GM12878 (cell line): ENCODE measurements around the gene ADAMTS18. TPM values are rescaled to one million over a fixed set of nuclear protein-coding genes. Genes with fewer than 3 reads are reported as not detected.

Experiments
- ATAC-seq: fragments of 200-7000 bp; cut with Tn5 transposase; 3 replicates; pipeline ENCODE4 v1.9.1; 2020; ENCODE audit warnings: mild to moderate bottlenecking, moderate library complexity
- BruUV-seq: library from RNA; stranded (reverse); fragments of 400-500 nt; replicated peaks from 2 replicates; lab custom pipeline; 2021; lab: Mats Ljungman, UMichigan
- CTCF ChIA-PET: fragments of 300-600 bp; sonication (Branson Sonifier 250); formaldehyde crosslinking; extraction: SDS; loops from one replicate; lab custom pipeline; 2021; ENCODE audit warnings: inconsistent platforms; lab: Yijun Ruan, JAX
- POLR2A ChIA-PET: fragments of 350-600 bp; formaldehyde crosslinking; extraction: SDS; loops from one replicate; lab custom pipeline; 2021; ENCODE audit warnings: inconsistent platforms; lab: Charles Lee
- RAD21 ChIA-PET: fragments of 300-600 bp; sonication (Branson Sonifier 250); formaldehyde crosslinking; loops from one replicate; lab custom pipeline; 2023; ENCODE audit warnings: antibody characterized with exemption; ENCODE audit not compliant: unreplicated experiment; lab: Charles Lee
- SMC1A ChIA-PET: fragments of 300-600 bp; sonication (Branson Sonifier 250); formaldehyde crosslinking; loops from one replicate; lab custom pipeline; 2023; ENCODE audit not compliant: unreplicated experiment, uncharacterized antibody; lab: Charles Lee
- DNase-seq: peaks from one replicate; pipeline ENCODE4 v3.0.0-alpha.2; 2011; ENCODE audit warnings: low read depth, low spot score
- FAIRE-seq: peaks from 3 replicates; lab custom pipeline; 2011; peaks lifted over from hg19 to GRCh38; lab: Jason Lieb, UNC
- H2AFZ ChIP-seq: 2 replicates; pipeline ENCODE4 v1.6.0; 2011; ENCODE audit warnings: low read depth, low read length, control low read depth; ENCODE audit not compliant: control insufficient read depth
- H3K27ac ChIP-seq: 2 replicates; pipeline ENCODE4 v1.5.1; 2011; ENCODE audit warnings: control low read depth; ENCODE audit not compliant: control insufficient read depth, insufficient read depth
- H3K27me3 ChIP-seq, 2 experiments: replicated peaks in 1 of 2; 2 replicates each; pipeline versions ENCODE4 v1.6.0 to v1.6.1; 2011; ENCODE audit warnings: low read length in 1 of 2; ENCODE audit not compliant: control insufficient read depth in 2 of 2, insufficient read depth in 2 of 2
- H3K36me3 ChIP-seq, 2 experiments: 2 replicates each; pipeline ENCODE4 v1.5.1; 2011; ENCODE audit warnings: low read length in 1 of 2; ENCODE audit not compliant: control insufficient read depth in 2 of 2, insufficient read depth in 2 of 2
- H3K4me1 ChIP-seq: 2 replicates; pipeline ENCODE4 v1.6.1; 2011; ENCODE audit warnings: mild to moderate bottlenecking, low read length, moderate library complexity, mixed read lengths; ENCODE audit not compliant: control insufficient read depth, insufficient read depth
- H3K4me2 ChIP-seq: 2 replicates; pipeline ENCODE4 v1.6.0; 2011; ENCODE audit warnings: control low read depth; ENCODE audit not compliant: control insufficient read depth, insufficient read depth
- H3K4me3 ChIP-seq: fragments of 200-600 bp; sonication (generic); 2 replicates; pipeline ENCODE4 v1.5.1; 2016
- H3K79me2 ChIP-seq: 2 replicates; pipeline ENCODE4 v1.6.0; 2011; ENCODE audit warnings: low read length; ENCODE audit not compliant: control insufficient read depth, insufficient read depth
- H3K9ac ChIP-seq: 2 replicates; pipeline ENCODE4 v1.8.0; 2011; ENCODE audit warnings: low read length, control low read depth, mixed read lengths; ENCODE audit not compliant: control insufficient read depth, insufficient read depth
- H3K9me3 ChIP-seq: replicated peaks from 3 replicates; pipeline ENCODE4 v1.5.1; 2011; ENCODE audit warnings: mild to moderate bottlenecking, low read length; ENCODE audit not compliant: control insufficient read depth, insufficient read depth
- H4K20me1 ChIP-seq: 2 replicates; pipeline ENCODE4 v1.6.0; 2011; ENCODE audit not compliant: control insufficient read depth, insufficient read depth
- ETV6 ChIP-seq, 2 experiments: fragments of 450-650 bp in 1 of 2; IDR thresholded peaks in 1 of 2; conservative IDR thresholded peaks in 1 of 2; 2 replicates each; pipeline ENCODE4 v1.6.1; 2014; ENCODE audit warnings: antibody characterized with exemption in 1 of 2, borderline replicate concordance in 1 of 2, low read depth in 1 of 2, mild to moderate bottlenecking in 1 of 2, moderate library complexity in 1 of 2
- KAT2A ChIP-seq: conservative IDR thresholded peaks from 2 replicates; pipeline ENCODE4 v1.6.1; 2011; ENCODE audit warnings: low read depth, low read length; ENCODE audit not compliant: control insufficient read depth
- REST ChIP-seq: IDR thresholded peaks from 2 replicates; pipeline ENCODE4 v1.6.1; 2012; ENCODE audit warnings: mild to moderate bottlenecking, low read depth, low read length
- RFX5 ChIP-seq: IDR thresholded peaks from 2 replicates; pipeline ENCODE4 v1.6.1; 2011; ENCODE audit warnings: low read depth, low read length, improper control_type of control experiment
- TBL1XR1 ChIP-seq: IDR thresholded peaks from 2 replicates; pipeline ENCODE4 v1.6.1; 2012; ENCODE audit warnings: low read depth, low read length, improper control_type of control experiment
- TCF12 ChIP-seq: IDR thresholded peaks from 2 replicates; pipeline ENCODE4 v1.6.1; 2011; ENCODE audit warnings: low read depth, mild to moderate bottlenecking, low read length
- YBX1 ChIP-seq: fragments of 450-650 bp; IDR thresholded peaks from 2 replicates; pipeline ENCODE4 v1.6.1; 2016; ENCODE audit warnings: antibody characterized with exemption
- WGBS: methylation state at CpG from one replicate; pipeline ENCODE4 v1.1.6; 2016; ENCODE audit warnings: low lambda C conversion rate; ENCODE audit not compliant: insufficient replicate concordance, insufficient coverage; ENCODE audit errors: missing lambda C conversion rate; 5-methylcytosine and 5-hydroxymethylcytosine counted together
- in situ Hi-C: fragments of 300-500 bp; cut with MboI; formaldehyde crosslinking; loops from 9 replicates; pipeline ENCODE4 v1.14.3; 2018; ENCODE audit warnings: mixed read lengths
- intact Hi-C: fragments of 100-400 bp; cut with micrococcal nuclease; formaldehyde crosslinking; loops from one replicate; pipeline ENCODE4 v1.14.2; 2022; ENCODE audit not compliant: unreplicated experiment
- polyA plus RNA-seq, 11 experiments: library from polyadenylated mRNA; depleted of rRNA in 4 of 11; unstranded in 6 of 11; stranded (reverse) in 5 of 11; fragments of >200 nt; fragmentation: Nextera tagmentation in 4 of 11; fragmentation: Illumina TruSeq in 1 of 11; extraction: Ambion mirVana in 4 of 11; extraction: Trizol in 1 of 11; gene quantifications; 1 replicate in 1 of 11; 2 replicates in 10 of 11; pipeline versions ENCODE4 v1.2.1 to v1.2.3, GENCODE V29; 2011 to 2016; ENCODE audit warnings: inconsistent platforms in 2 of 11, missing spikeins in 2 of 11, low read depth in 1 of 11
- total RNA-seq, 4 experiments: library from RNA; depleted of rRNA in 3 of 4; stranded (reverse); fragments of >200 nt in 3 of 4; fragmentation: Illumina TruSeq in 1 of 4; extraction: Trizol in 1 of 4; gene quantifications; 2 replicates each; pipeline versions ENCODE4 v1.2.1 to v1.2.3, GENCODE V29; 2013 to 2021
- TF ChIP-seq, protein P1 (sequence below): fragments of 450-650 bp; IDR thresholded peaks from 2 replicates; pipeline ENCODE4 v1.6.1; 2016; ENCODE audit warnings: mild to moderate bottlenecking
- TF ChIP-seq, protein P2 (sequence below): fragments of 450-650 bp; IDR thresholded peaks from 2 replicates; pipeline ENCODE4 v1.6.1; 2017; ENCODE audit warnings: mild to moderate bottlenecking, moderate library complexity

The ADAMTS18 gene
- total and polyA plus RNA-seq, 10 of the 15 experiments (the other 5 are each of a cell fraction or from before 2014, with no cell fraction given), result not detected

GRCh38 chr16:77414752-77415231, 20.0 kb downstream of the ADAMTS18 start (continued):
- TF ChIP-seq REST (no peak), KAT2A (no peak), ETV6 (conservative IDR thresholded peaks at IDR 0.05 in 1 of 2, IDR thresholded peaks at IDR 0.05 in 1 of 2; ENCODE audit: borderline replicate concordance in 1 of 2, low read depth in 1 of 2) (no peak)
- TF ChIP-seq, all 136 proteins: peak for 0

- TF ChIP-seq YBX1, result no peak
- TF ChIP-seq TBL1XR1, result no peak
- TF ChIP-seq, protein P1, sequence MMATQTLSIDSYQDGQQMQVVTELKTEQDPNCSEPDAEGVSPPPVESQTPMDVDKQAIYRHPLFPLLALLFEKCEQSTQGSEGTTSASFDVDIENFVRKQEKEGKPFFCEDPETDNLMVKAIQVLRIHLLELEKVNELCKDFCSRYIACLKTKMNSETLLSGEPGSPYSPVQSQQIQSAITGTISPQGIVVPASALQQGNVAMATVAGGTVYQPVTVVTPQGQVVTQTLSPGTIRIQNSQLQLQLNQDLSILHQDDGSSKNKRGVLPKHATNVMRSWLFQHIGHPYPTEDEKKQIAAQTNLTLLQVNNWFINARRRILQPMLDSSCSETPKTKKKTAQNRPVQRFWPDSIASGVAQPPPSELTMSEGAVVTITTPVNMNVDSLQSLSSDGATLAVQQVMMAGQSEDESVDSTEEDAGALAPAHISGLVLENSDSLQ, result no peak
- no peak for TF ChIP-seq RFX5
- no peak for TF ChIP-seq TCF12
- TF ChIP-seq, protein P2, sequence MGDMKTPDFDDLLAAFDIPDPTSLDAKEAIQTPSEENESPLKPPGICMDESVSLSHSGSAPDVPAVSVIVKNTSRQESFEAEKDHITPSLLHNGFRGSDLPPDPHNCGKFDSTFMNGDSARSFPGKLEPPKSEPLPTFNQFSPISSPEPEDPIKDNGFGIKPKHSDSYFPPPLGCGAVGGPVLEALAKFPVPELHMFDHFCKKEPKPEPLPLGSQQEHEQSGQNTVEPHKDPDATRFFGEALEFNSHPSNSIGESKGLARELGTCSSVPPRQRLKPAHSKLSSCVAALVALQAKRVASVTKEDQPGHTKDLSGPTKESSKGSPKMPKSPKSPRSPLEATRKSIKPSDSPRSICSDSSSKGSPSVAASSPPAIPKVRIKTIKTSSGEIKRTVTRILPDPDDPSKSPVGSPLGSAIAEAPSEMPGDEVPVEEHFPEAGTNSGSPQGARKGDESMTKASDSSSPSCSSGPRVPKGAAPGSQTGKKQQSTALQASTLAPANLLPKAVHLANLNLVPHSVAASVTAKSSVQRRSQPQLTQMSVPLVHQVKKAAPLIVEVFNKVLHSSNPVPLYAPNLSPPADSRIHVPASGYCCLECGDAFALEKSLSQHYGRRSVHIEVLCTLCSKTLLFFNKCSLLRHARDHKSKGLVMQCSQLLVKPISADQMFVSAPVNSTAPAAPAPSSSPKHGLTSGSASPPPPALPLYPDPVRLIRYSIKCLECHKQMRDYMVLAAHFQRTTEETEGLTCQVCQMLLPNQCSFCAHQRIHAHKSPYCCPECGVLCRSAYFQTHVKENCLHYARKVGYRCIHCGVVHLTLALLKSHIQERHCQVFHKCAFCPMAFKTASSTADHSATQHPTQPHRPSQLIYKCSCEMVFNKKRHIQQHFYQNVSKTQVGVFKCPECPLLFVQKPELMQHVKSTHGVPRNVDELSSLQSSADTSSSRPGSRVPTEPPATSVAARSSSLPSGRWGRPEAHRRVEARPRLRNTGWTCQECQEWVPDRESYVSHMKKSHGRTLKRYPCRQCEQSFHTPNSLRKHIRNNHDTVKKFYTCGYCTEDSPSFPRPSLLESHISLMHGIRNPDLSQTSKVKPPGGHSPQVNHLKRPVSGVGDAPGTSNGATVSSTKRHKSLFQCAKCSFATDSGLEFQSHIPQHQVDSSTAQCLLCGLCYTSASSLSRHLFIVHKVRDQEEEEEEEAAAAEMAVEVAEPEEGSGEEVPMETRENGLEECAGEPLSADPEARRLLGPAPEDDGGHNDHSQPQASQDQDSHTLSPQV, result no peak
- Histone ChIP-seq H3K4me1 (no peaks in the 10 kb centered on the region), H3K79me2 (no peaks in the 10 kb centered on the region), H3K9me3 (no peaks in the 10 kb centered on the region), H3K27me3 (no peaks in the 10 kb centered on the region), H3K4me3 (no peak overlapping the region), H3K9ac (no peak overlapping the region), H3K27ac (no peak overlapping the region), H4K20me1 (no peaks in the 10 kb centered on the region), H3K36me3 (no peaks in the 10 kb centered on the region), H2AFZ (no peak overlapping the region), H3K4me2 (no peak overlapping the region)
- BruUV-seq, result no TSS peak
- ChIA-PET RAD21 (no interaction called here), POLR2A (no interaction called here), SMC1A (no interaction called here), CTCF (no interaction called here)
- ATAC-seq, result no peak
- DNase-seq, result no peak
- intact Hi-C loops, result no loop called here
- FAIRE-seq, result no peak
- 29% methylated on average over 4 of the region's 4 CpGs for WGBS
- in situ Hi-C loops, result no loop called here
Observed at GRCh38 chr16:77410449-77410848, 24.4 kb downstream of the ADAMTS18 start.
